SK-N-SH treated with all-trans-retinoic acid at 6 μM for 48 hours (cell line): ENCODE measurements around the gene CSRNP2.

Experiments used
- ATAC-seq: fragments of 200-7000 bp; cut with Tn5 transposase; 3 replicates; pipeline ENCODE4 v1.9.1; 2020; ENCODE audit warnings: mild to moderate bottlenecking, moderate library complexity
- ARNTL ChIP-seq: fragments of 450-650 bp; formaldehyde crosslinking; IDR thresholded peaks from 2 replicates; pipeline ENCODE4 v1.5.0; 2020; ENCODE audit warnings: low read depth, mild to moderate bottlenecking, moderate library complexity, borderline replicate concordance
- BACH2 ChIP-seq: fragments of 250-450 bp; sonication (Bioruptor Pico); IDR thresholded peaks from 2 replicates; pipeline ENCODE4 v1.9.0; 2021; ENCODE audit warnings: mild to moderate bottlenecking, borderline replicate concordance
- CSDC2 ChIP-seq: fragments of 250-450 bp; sonication (Bioruptor Pico); IDR thresholded peaks from 2 replicates; pipeline ENCODE4 v1.5.0; 2020; ENCODE audit warnings: mild to moderate bottlenecking, moderate library complexity
- ESRRG ChIP-seq: fragments of 250-450 bp; sonication (Bioruptor Pico); IDR thresholded peaks from 2 replicates; pipeline ENCODE4 v1.6.1; 2021; ENCODE audit warnings: mild to moderate bottlenecking
- GLIS3 ChIP-seq: fragments of 250-450 bp; sonication (Bioruptor Pico); IDR thresholded peaks from 2 replicates; pipeline ENCODE4 v1.5.0; 2020; ENCODE audit warnings: mild to moderate bottlenecking, moderate library complexity
- ISL1 ChIP-seq: fragments of 250-450 bp; sonication (Bioruptor Pico); IDR thresholded peaks from 2 replicates; pipeline ENCODE4 v2.1.2; 2022; ENCODE audit warnings: mild to moderate bottlenecking, moderate library complexity
- OSR1 ChIP-seq: fragments of 250-450 bp; sonication (Bioruptor Pico); IDR thresholded peaks from 2 replicates; pipeline ENCODE4 v1.8.0; 2022; ENCODE audit warnings: moderate library complexity, mild to moderate bottlenecking, inconsistent platforms
- PPARA ChIP-seq: fragments of 250-450 bp; sonication (Bioruptor Pico); IDR thresholded peaks from 2 replicates; pipeline ENCODE4 v1.5.0; 2020; ENCODE audit warnings: mild to moderate bottlenecking, borderline replicate concordance
- RARB ChIP-seq: fragments of 250-450 bp; sonication (Bioruptor Pico); IDR thresholded peaks from 2 replicates; pipeline ENCODE4 v1.8.0; 2021; ENCODE audit warnings: mild to moderate bottlenecking, moderate library complexity
- SNAI2 ChIP-seq: fragments of 250-450 bp; sonication (Bioruptor Pico); IDR thresholded peaks from 2 replicates; pipeline ENCODE4 v1.5.0; 2020; ENCODE audit warnings: mild to moderate bottlenecking, moderate library complexity
- TCF4 ChIP-seq: fragments of 250-450 bp; sonication (Bioruptor Pico); IDR thresholded peaks from 2 replicates; pipeline ENCODE4 v1.8.0; 2021; ENCODE audit warnings: mild to moderate bottlenecking, moderate library complexity, borderline replicate concordance
- ZFP3 ChIP-seq: fragments of 250-450 bp; sonication (Bioruptor Pico); IDR thresholded peaks from 2 replicates; pipeline ENCODE4 v1.5.0; 2020; ENCODE audit warnings: mild to moderate bottlenecking, moderate library complexity
- ZFP30 ChIP-seq: fragments of 450-650 bp; formaldehyde crosslinking; IDR thresholded peaks from 2 replicates; pipeline ENCODE4 v1.5.0; 2022; ENCODE audit warnings: mild to moderate bottlenecking, moderate library complexity
- ZNF565 ChIP-seq: fragments of 450-650 bp; formaldehyde crosslinking; conservative IDR thresholded peaks from 2 replicates; pipeline ENCODE4 v1.5.0; 2020; ENCODE audit warnings: low read depth, mild to moderate bottlenecking, moderate library complexity
- ZNF70 ChIP-seq: fragments of 450-650 bp; formaldehyde crosslinking; IDR thresholded peaks from 2 replicates; pipeline ENCODE4 v1.5.0; 2020; ENCODE audit warnings: mild to moderate bottlenecking, moderate library complexity
- ZNF8 ChIP-seq: fragments of 450-650 bp; formaldehyde crosslinking; IDR thresholded peaks from 2 replicates; pipeline ENCODE4 v1.5.0; 2020; ENCODE audit warnings: mild to moderate bottlenecking, moderate library complexity
- TF ChIP-seq, protein P1 (sequence below): fragments of 250-450 bp; sonication (Bioruptor Pico); IDR thresholded peaks from 2 replicates; pipeline ENCODE4 v1.8.0; 2021; ENCODE audit warnings: low read depth, mild to moderate bottlenecking, moderate library complexity, borderline replicate concordance
- TF ChIP-seq, protein P2 (sequence below): fragments of 250-450 bp; sonication (Bioruptor Pico); IDR thresholded peaks from 2 replicates; pipeline ENCODE4 v1.8.0; 2020; ENCODE audit warnings: mild to moderate bottlenecking, moderate library complexity, borderline replicate concordance
- TF ChIP-seq, protein P3 (sequence below): fragments of 250-450 bp; sonication (Bioruptor Pico); IDR thresholded peaks from 2 replicates; pipeline ENCODE4 v1.5.1; 2020; ENCODE audit warnings: low read depth, mild to moderate bottlenecking, moderate library complexity
- TF ChIP-seq, protein P4 (sequence below): fragments of 250-450 bp; sonication (Bioruptor Pico); IDR thresholded peaks from 2 replicates; pipeline ENCODE4 v1.5.0; 2020; ENCODE audit warnings: mild to moderate bottlenecking, moderate library complexity
- TF ChIP-seq, protein P5 (sequence below): fragments of 250-450 bp; sonication (Bioruptor Pico); IDR thresholded peaks from 2 replicates; pipeline ENCODE4 v1.5.1; 2021; ENCODE audit warnings: mild to moderate bottlenecking, moderate library complexity

The CSRNP2 gene

DNA sequence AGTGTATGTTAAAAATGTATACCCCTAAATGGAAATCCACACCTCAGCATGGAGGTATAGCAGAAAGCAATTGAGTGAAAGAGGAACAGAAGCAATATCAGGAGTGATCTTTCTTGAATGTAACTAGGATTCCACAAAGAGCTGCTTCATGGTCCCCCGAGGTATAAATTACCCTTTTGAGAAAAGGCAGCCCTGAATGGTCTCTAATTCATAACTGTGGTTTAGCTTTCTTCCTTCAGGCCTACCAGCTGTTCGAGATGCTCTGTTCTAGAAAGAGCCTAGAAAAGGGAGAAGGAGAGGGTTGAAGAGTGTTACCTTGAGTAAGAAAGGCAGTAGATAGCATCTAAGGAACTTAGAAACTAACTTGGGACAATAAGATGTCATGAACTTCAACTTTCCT lies 42.9 kb upstream of the CSRNP2 start (continued):
- TF ChIP-seq, protein P1, sequence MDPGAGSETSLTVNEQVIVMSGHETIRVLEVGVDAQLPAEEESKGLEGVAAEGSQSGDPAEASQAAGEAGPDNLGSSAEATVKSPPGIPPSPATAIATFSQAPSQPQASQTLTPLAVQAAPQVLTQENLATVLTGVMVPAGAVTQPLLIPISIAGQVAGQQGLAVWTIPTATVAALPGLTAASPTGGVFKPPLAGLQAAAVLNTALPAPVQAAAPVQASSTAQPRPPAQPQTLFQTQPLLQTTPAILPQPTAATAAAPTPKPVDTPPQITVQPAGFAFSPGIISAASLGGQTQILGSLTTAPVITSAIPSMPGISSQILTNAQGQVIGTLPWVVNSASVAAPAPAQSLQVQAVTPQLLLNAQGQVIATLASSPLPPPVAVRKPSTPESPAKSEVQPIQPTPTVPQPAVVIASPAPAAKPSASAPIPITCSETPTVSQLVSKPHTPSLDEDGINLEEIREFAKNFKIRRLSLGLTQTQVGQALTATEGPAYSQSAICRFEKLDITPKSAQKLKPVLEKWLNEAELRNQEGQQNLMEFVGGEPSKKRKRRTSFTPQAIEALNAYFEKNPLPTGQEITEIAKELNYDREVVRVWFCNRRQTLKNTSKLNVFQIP (CRISPR knock-in tag), result no peak
- TF ChIP-seq GLIS3 (CRISPR knock-in tag), result no peak

DNA sequence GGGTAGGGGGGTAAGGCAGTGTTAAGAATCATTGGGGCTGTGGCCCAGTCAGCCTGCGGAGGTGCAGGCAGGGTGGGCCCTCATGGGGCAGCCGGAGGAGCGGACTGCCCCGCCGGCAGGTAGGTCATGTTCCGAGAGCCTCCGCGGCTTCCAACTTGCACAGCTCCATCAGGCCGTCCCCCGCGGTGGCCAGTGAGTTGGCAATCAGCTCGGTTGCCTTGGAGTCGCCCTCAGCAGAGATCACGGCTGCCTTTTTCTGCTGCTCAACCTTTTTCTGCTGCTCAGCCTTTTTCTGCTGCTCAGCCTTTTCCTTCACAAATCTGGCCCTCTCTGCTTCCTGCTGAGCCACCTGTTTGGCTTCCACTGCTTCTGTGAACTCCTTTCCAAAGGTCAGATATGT lies 41.1 kb upstream of the CSRNP2 start:
- no peak for ATAC-seq
- TF ChIP-seq, protein P2, sequence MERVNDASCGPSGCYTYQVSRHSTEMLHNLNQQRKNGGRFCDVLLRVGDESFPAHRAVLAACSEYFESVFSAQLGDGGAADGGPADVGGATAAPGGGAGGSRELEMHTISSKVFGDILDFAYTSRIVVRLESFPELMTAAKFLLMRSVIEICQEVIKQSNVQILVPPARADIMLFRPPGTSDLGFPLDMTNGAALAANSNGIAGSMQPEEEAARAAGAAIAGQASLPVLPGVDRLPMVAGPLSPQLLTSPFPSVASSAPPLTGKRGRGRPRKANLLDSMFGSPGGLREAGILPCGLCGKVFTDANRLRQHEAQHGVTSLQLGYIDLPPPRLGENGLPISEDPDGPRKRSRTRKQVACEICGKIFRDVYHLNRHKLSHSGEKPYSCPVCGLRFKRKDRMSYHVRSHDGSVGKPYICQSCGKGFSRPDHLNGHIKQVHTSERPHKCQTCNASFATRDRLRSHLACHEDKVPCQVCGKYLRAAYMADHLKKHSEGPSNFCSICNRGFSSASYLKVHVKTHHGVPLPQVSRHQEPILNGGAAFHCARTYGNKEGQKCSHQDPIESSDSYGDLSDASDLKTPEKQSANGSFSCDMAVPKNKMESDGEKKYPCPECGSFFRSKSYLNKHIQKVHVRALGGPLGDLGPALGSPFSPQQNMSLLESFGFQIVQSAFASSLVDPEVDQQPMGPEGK (CRISPR knock-in tag), result no peak
- TF ChIP-seq ZFP3 (no peak), ZNF8 (no peak), ZNF565 (CRISPR knock-in tag) (no peak), ESRRG (CRISPR knock-in tag) (no peak), SNAI2 (CRISPR knock-in tag) (no peak), ZNF70 (no peak), OSR1 (CRISPR knock-in tag) (no peak), CSDC2 (CRISPR knock-in tag) (no peak), GLIS3 (CRISPR knock-in tag) (no peak), RARB (no peak), ZFP30 (CRISPR knock-in tag) (no peak), ARNTL (CRISPR knock-in tag) (no peak), BACH2 (CRISPR knock-in tag) (no peak), PPARA (CRISPR knock-in tag) (no peak), ISL1 (CRISPR knock-in tag) (no peak)
- TF ChIP-seq, protein P3, sequence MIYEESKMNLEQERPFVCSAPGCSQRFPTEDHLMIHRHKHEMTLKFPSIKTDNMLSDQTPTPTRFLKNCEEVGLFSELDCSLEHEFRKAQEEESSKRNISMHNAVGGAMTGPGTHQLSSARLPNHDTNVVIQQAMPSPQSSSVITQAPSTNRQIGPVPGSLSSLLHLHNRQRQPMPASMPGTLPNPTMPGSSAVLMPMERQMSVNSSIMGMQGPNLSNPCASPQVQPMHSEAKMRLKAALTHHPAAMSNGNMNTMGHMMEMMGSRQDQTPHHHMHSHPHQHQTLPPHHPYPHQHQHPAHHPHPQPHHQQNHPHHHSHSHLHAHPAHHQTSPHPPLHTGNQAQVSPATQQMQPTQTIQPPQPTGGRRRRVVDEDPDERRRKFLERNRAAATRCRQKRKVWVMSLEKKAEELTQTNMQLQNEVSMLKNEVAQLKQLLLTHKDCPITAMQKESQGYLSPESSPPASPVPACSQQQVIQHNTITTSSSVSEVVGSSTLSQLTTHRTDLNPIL, result no peak
- TF ChIP-seq, protein P4, sequence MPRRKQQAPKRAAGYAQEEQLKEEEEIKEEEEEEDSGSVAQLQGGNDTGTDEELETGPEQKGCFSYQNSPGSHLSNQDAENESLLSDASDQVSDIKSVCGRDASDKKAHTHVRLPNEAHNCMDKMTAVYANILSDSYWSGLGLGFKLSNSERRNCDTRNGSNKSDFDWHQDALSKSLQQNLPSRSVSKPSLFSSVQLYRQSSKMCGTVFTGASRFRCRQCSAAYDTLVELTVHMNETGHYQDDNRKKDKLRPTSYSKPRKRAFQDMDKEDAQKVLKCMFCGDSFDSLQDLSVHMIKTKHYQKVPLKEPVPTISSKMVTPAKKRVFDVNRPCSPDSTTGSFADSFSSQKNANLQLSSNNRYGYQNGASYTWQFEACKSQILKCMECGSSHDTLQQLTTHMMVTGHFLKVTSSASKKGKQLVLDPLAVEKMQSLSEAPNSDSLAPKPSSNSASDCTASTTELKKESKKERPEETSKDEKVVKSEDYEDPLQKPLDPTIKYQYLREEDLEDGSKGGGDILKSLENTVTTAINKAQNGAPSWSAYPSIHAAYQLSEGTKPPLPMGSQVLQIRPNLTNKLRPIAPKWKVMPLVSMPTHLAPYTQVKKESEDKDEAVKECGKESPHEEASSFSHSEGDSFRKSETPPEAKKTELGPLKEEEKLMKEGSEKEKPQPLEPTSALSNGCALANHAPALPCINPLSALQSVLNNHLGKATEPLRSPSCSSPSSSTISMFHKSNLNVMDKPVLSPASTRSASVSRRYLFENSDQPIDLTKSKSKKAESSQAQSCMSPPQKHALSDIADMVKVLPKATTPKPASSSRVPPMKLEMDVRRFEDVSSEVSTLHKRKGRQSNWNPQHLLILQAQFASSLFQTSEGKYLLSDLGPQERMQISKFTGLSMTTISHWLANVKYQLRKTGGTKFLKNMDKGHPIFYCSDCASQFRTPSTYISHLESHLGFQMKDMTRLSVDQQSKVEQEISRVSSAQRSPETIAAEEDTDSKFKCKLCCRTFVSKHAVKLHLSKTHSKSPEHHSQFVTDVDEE, result no peak
- TF ChIP-seq, protein P1 (CRISPR knock-in tag), result no peak

DNA sequence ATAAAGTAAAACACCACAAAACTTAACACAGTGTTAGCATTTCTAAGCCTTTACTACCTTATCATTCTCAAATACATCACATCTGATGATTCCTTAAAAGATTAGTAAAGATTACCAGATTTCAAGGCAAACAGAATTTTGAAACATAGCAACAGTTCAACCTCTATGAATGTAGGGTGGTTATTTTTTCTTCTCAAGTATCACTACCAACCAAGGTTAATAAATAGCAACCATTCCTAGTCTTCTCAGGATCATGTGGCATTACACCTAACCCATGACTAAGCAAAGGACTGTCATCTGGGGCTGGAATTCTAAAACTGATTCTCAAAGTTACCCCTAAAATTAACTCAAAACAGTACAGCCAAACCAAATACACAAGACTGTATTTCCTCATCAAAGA lies 39.4 kb upstream of the CSRNP2 start:
- no peak for ATAC-seq
- TF ChIP-seq RARB, result no peak
- TF ChIP-seq OSR1 (CRISPR knock-in tag), result no peak
- TF ChIP-seq PPARA (CRISPR knock-in tag), result no peak
- no peak for TF ChIP-seq CSDC2 (CRISPR knock-in tag)
- TF ChIP-seq, protein P3, result no peak
- no peak for TF ChIP-seq SNAI2 (CRISPR knock-in tag)
- TF ChIP-seq, protein P2 (CRISPR knock-in tag), result no peak
- no peak for TF ChIP-seq ESRRG (CRISPR knock-in tag)
- no peak for TF ChIP-seq ZFP3
- no peak for TF ChIP-seq ARNTL (CRISPR knock-in tag)
- TF ChIP-seq, protein P5, sequence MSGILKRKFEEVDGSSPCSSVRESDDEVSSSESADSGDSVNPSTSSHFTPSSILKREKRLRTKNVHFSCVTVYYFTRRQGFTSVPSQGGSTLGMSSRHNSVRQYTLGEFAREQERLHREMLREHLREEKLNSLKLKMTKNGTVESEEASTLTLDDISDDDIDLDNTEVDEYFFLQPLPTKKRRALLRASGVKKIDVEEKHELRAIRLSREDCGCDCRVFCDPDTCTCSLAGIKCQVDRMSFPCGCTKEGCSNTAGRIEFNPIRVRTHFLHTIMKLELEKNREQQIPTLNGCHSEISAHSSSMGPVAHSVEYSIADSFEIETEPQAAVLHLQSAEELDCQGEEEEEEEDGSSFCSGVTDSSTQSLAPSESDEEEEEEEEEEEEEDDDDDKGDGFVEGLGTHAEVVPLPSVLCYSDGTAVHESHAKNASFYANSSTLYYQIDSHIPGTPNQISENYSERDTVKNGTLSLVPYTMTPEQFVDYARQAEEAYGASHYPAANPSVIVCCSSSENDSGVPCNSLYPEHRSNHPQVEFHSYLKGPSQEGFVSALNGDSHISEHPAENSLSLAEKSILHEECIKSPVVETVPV (CRISPR knock-in tag), result no peak
- no peak for TF ChIP-seq TCF4
